ENCODE measurements around the gene LHFPL3.

The LHFPL3 gene

DNA sequence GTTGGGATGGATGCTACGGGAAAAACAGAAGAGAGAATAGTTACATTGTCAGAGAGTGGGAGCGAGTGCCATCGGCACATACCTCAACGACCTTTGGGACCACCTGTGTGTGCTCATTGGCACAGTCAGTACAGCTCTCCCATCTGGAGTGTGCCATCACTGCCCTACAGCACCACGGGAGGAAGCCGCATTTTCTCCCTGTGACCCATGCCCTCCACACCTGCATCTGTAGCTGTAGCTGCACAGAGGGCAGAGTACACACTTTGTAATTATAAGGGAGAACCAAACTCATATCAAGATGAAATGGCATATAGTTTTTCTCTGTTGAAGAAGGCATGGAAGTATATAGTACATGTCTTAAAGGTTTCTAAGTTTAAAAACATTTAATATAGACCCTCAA, 207.4 kb downstream of the LHFPL3 start:
- H4K8ac ChIP-seq (ENCODE audit: low read depth, low read length) = no peak overlapping the region
- H3K9ac ChIP-seq (ENCODE audit: low read depth, low read length, poor library complexity) = no peak overlapping the region
- no peaks in the 10 kb centered on the region for H3K36me3 ChIP-seq (replicated peaks in 1 of 2; ENCODE audit: control insufficient read depth in 2 of 2, insufficient read depth in 2 of 2, low read length in 2 of 2)
- no peak overlapping the region for H2AFZ ChIP-seq (ENCODE audit: low read length)
- H3K4me1 ChIP-seq (ENCODE audit: control insufficient read depth in 2 of 2, insufficient read depth in 1 of 2, low read depth in 1 of 2, low read length in 2 of 2) = no peaks in the 10 kb centered on the region
- H3K4me3 ChIP-seq (ENCODE audit: low read length in 2 of 2) = no peak overlapping the region
- H3K18ac ChIP-seq (ENCODE audit: low read length) = no peak overlapping the region
- H3K4me2 ChIP-seq (ENCODE audit: insufficient read depth, low read length, poor library complexity, severe bottlenecking) = no peak overlapping the region
- H2BK5ac ChIP-seq (ENCODE audit: low read length) = no peak overlapping the region
- WGBS, 2 donors (ENCODE audit: extremely low coverage in 2 of 2, insufficient read length in 2 of 2, insufficient replicate concordance in 1 of 2) = no CpG with 5 or more reads among the region's 6 CpGs
- H2BK120ac ChIP-seq (ENCODE audit: low read depth, low read length) = no peak overlapping the region
- no peaks in the 10 kb centered on the region for H3K27me3 ChIP-seq (ENCODE audit: control insufficient read depth in 3 of 3, insufficient read depth in 3 of 3, low read depth in 1 of 3, low read length in 3 of 3)
- peaks cover 0 to 2% of the 10 kb centered on the region in 2 donors for H3K9me3 ChIP-seq (replicated peaks in 1 of 2; ENCODE audit: control insufficient read depth in 2 of 2, insufficient read depth in 1 of 2, low read depth in 1 of 2, low read length in 2 of 2)
- H3K23ac ChIP-seq (ENCODE audit: low read depth, low read length, poor library complexity) = no peak overlapping the region
- no peak overlapping the region for H2BK12ac ChIP-seq (ENCODE audit: low read length)
- no peak overlapping the region for H2BK15ac ChIP-seq (ENCODE audit: low read length)
- H3K27ac ChIP-seq (replicated peaks; ENCODE audit: low read length) = no peak overlapping the region
- H3K79me1 ChIP-seq (ENCODE audit: low read depth, low read length) = no peaks in the 10 kb centered on the region
- no peak overlapping the region for H3K14ac ChIP-seq (ENCODE audit: low read length)
- no peak overlapping the region for H3K4ac ChIP-seq (ENCODE audit: low read length)
- H4K91ac ChIP-seq (ENCODE audit: low read depth, low read length, poor library complexity) = no peak overlapping the region
- DNase-seq (ENCODE audit: low spot score) = no peak
- no peak overlapping the region for H2AK5ac ChIP-seq (ENCODE audit: low read depth, low read length)

- Histone ChIP-seq H3K4me3 (ENCODE audit: low read length in 2 of 2) (no peak overlapping the region), H2BK12ac (ENCODE audit: low read length) (no peak overlapping the region), H4K91ac (ENCODE audit: low read depth, low read length, poor library complexity) (no peak overlapping the region), H2BK15ac (ENCODE audit: low read length) (no peak overlapping the region), H3K27ac (replicated peaks; ENCODE audit: low read length) (no peak overlapping the region), H3K9ac (ENCODE audit: low read depth, low read length, poor library complexity) (no peak overlapping the region), H4K8ac (ENCODE audit: low read depth, low read length) (no peak overlapping the region), H3K4me1 (ENCODE audit: control insufficient read depth in 2 of 2, insufficient read depth in 1 of 2, low read depth in 1 of 2, low read length in 2 of 2) (no peaks in the 10 kb centered on the region), H3K4ac (ENCODE audit: low read length) (no peak overlapping the region), H3K18ac (ENCODE audit: low read length) (no peak overlapping the region), H2BK5ac (ENCODE audit: low read length) (no peak overlapping the region), H3K79me1 (ENCODE audit: low read depth, low read length) (no peaks in the 10 kb centered on the region), H2AFZ (ENCODE audit: low read length) (no peak overlapping the region), H3K23ac (ENCODE audit: low read depth, low read length, poor library complexity) (no peak overlapping the region), H2AK5ac (ENCODE audit: low read depth, low read length) (no peak overlapping the region), H3K27me3 (ENCODE audit: control insufficient read depth in 3 of 3, insufficient read depth in 3 of 3, low read depth in 1 of 3, low read length in 3 of 3) (no peaks in the 10 kb centered on the region), H3K36me3 (replicated peaks in 1 of 2; ENCODE audit: control insufficient read depth in 2 of 2, insufficient read depth in 2 of 2, low read length in 2 of 2) (no peaks in the 10 kb centered on the region), H3K4me2 (ENCODE audit: insufficient read depth, low read length, poor library complexity, severe bottlenecking) (no peak overlapping the region), H2BK120ac (ENCODE audit: low read depth, low read length) (no peak overlapping the region), H3K14ac (ENCODE audit: low read length) (no peak overlapping the region), H3K9me3 (replicated peaks in 1 of 2; ENCODE audit: control insufficient read depth in 2 of 2, insufficient read depth in 1 of 2, low read depth in 1 of 2, low read length in 2 of 2) (peaks cover 0 to 2% of the 10 kb centered on the region in 2 donors)
- no CpG with 5 or more reads among the region's 1 CpG for WGBS, 2 donors (ENCODE audit: extremely low coverage in 2 of 2, insufficient read length in 2 of 2, insufficient replicate concordance in 1 of 2)
- DNase-seq (ENCODE audit: low spot score) = no peak
Observed at GRCh38 chr7:104536956-104537355, 208.6 kb downstream of the LHFPL3 start.

DNA sequence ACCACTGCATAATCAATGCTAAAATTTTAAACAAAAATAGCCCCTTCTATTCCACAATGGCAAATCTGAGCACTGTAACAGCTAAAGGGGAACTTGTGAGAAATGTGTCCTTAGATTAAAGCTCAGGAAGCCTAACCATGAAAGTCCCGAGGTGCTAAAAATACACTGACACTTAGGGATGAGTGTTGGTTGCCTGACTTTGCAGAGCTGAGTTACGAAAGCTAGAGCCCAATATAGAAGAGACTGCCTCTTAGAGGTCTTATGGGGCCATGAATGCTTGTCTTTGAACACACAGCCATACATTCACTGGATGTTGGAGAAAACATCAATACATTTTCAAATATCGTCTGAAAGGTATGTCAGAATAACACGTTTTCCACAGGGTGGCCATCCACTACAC, 209.7 kb downstream of the LHFPL3 start:
- Histone ChIP-seq H2BK15ac (ENCODE audit: low read length) (no peak overlapping the region), H3K4ac (ENCODE audit: low read length) (no peak overlapping the region), H3K18ac (ENCODE audit: low read length) (no peak overlapping the region), H3K23ac (ENCODE audit: low read depth, low read length, poor library complexity) (no peak overlapping the region), H3K36me3 (replicated peaks in 1 of 2; ENCODE audit: control insufficient read depth in 2 of 2, insufficient read depth in 2 of 2, low read length in 2 of 2) (no peaks in the 10 kb centered on the region), H3K79me1 (ENCODE audit: low read depth, low read length) (no peaks in the 10 kb centered on the region), H3K14ac (ENCODE audit: low read length) (no peak overlapping the region), H2AFZ (ENCODE audit: low read length) (no peak overlapping the region), H3K4me3 (ENCODE audit: low read length in 2 of 2) (no peak overlapping the region), H2BK5ac (ENCODE audit: low read length) (no peak overlapping the region), H3K27me3 (ENCODE audit: control insufficient read depth in 3 of 3, insufficient read depth in 3 of 3, low read depth in 1 of 3, low read length in 3 of 3) (no peaks in the 10 kb centered on the region), H3K9ac (ENCODE audit: low read depth, low read length, poor library complexity) (no peak overlapping the region), H3K9me3 (replicated peaks in 1 of 2; ENCODE audit: control insufficient read depth in 2 of 2, insufficient read depth in 1 of 2, low read depth in 1 of 2, low read length in 2 of 2) (peaks cover 0 to 2% of the 10 kb centered on the region in 2 donors), H4K8ac (ENCODE audit: low read depth, low read length) (no peak overlapping the region), H2BK12ac (ENCODE audit: low read length) (no peak overlapping the region), H3K4me2 (ENCODE audit: insufficient read depth, low read length, poor library complexity, severe bottlenecking) (no peak overlapping the region), H2BK120ac (ENCODE audit: low read depth, low read length) (no peak overlapping the region), H3K27ac (replicated peaks; ENCODE audit: low read length) (no peak overlapping the region), H2AK5ac (ENCODE audit: low read depth, low read length) (no peak overlapping the region), H4K91ac (ENCODE audit: low read depth, low read length, poor library complexity) (no peak overlapping the region), H3K4me1 (ENCODE audit: control insufficient read depth in 2 of 2, insufficient read depth in 1 of 2, low read depth in 1 of 2, low read length in 2 of 2) (no peaks in the 10 kb centered on the region)
- DNase-seq (ENCODE audit: low spot score) = no peak
- no CpG with 5 or more reads among the region's 4 CpGs for WGBS, 2 donors (ENCODE audit: extremely low coverage in 2 of 2, insufficient read length in 2 of 2, insufficient replicate concordance in 1 of 2)

- Histone ChIP-seq H3K27me3 (ENCODE audit: control insufficient read depth in 3 of 3, insufficient read depth in 3 of 3, low read depth in 1 of 3, low read length in 3 of 3) (no peaks in the 10 kb centered on the region), H2BK15ac (ENCODE audit: low read length) (no peak overlapping the region), H3K4me2 (ENCODE audit: insufficient read depth, low read length, poor library complexity, severe bottlenecking) (no peak overlapping the region), H3K4ac (ENCODE audit: low read length) (no peak overlapping the region), H3K9me3 (replicated peaks in 1 of 2; ENCODE audit: control insufficient read depth in 2 of 2, insufficient read depth in 1 of 2, low read depth in 1 of 2, low read length in 2 of 2) (no peaks in the 10 kb centered on the region), H3K4me3 (ENCODE audit: low read length in 2 of 2) (no peak overlapping the region), H3K14ac (ENCODE audit: low read length) (no peak overlapping the region), H3K18ac (ENCODE audit: low read length) (no peak overlapping the region), H3K4me1 (ENCODE audit: control insufficient read depth in 2 of 2, insufficient read depth in 1 of 2, low read depth in 1 of 2, low read length in 2 of 2) (no peaks in the 10 kb centered on the region), H3K9ac (ENCODE audit: low read depth, low read length, poor library complexity) (no peak overlapping the region), H3K79me1 (ENCODE audit: low read depth, low read length) (no peaks in the 10 kb centered on the region), H4K8ac (ENCODE audit: low read depth, low read length) (no peak overlapping the region), H4K91ac (ENCODE audit: low read depth, low read length, poor library complexity) (no peak overlapping the region), H2BK5ac (ENCODE audit: low read length) (no peak overlapping the region), H2AK5ac (ENCODE audit: low read depth, low read length) (no peak overlapping the region), H3K23ac (ENCODE audit: low read depth, low read length, poor library complexity) (no peak overlapping the region), H2AFZ (ENCODE audit: low read length) (no peak overlapping the region), H3K27ac (replicated peaks; ENCODE audit: low read length) (no peak overlapping the region), H2BK120ac (ENCODE audit: low read depth, low read length) (no peak overlapping the region), H2BK12ac (ENCODE audit: low read length) (no peak overlapping the region), H3K36me3 (replicated peaks in 1 of 2; ENCODE audit: control insufficient read depth in 2 of 2, insufficient read depth in 2 of 2, low read length in 2 of 2) (no peaks in the 10 kb centered on the region)
- WGBS, 2 donors (ENCODE audit: extremely low coverage in 2 of 2, insufficient read length in 2 of 2, insufficient replicate concordance in 1 of 2) = no CpG with 5 or more reads among the region's 4 CpGs
- no peak for DNase-seq (ENCODE audit: low spot score)
Observed at GRCh38 chr7:104541897-104542296, 213.5 kb downstream of the LHFPL3 start.

Data from neuronal stem cell (in vitro differentiated cells).